Measurements from ENCODE around the gene SLC30A2. TPM values are rescaled to one million over a fixed set of nuclear protein-coding genes. Genes with fewer than 3 reads are reported as not detected.

Gene SLC30A2
- total and polyA plus RNA-seq, 4 donors: under 0.01 to 0.12 (median 0.05) TPM; not detected in 1

GRCh38 chr1:26015358-26015757, 30.6 kb downstream of the SLC30A2 start:
- TF ChIP-seq RAD21 (IDR thresholded peaks at IDR 0.05) (no peak), REST (IDR thresholded peaks at IDR 0.05) (no peak), YY1 (IDR thresholded peaks at IDR 0.05) (no peak), EGR1 (IDR thresholded peaks at IDR 0.05; ENCODE audit: low read depth in 2 of 2) (no peak), JUND (IDR thresholded peaks at IDR 0.05) (no peak), CTCF (IDR thresholded peaks at IDR 0.05; ENCODE audit: low read depth, low read length, missing input control) (no peak), SP1 (IDR thresholded peaks at IDR 0.05) (no peak), FOXA1 (IDR thresholded peaks at IDR 0.05) (no peak), HNF4G (IDR thresholded peaks at IDR 0.05) (no peak)
- 83% methylated on average over 2 of the region's 2 CpGs for WGBS
- no peaks in the 10 kb centered on the region for H3K9me3 ChIP-seq (ENCODE audit: control insufficient read depth in 4 of 4, low read length in 3 of 4)
- H3K27ac ChIP-seq (ENCODE audit: low read depth in 1 of 2, low read length in 2 of 2): no peak overlapping the region
- H3K36me3 ChIP-seq (ENCODE audit: control insufficient read depth in 4 of 4, insufficient read depth in 3 of 4, low read depth in 1 of 4, low read length in 3 of 4): no peaks in the 10 kb centered on the region
- DNase-seq (ENCODE audit: low spot score): no peak
- peaks cover 0 to 8% (median 3%) of the 10 kb centered on the region in 4 donors for H3K4me1 ChIP-seq (ENCODE audit: control insufficient read depth in 4 of 4, insufficient read depth in 4 of 4, low read length in 3 of 4)
- H3K27me3 ChIP-seq (ENCODE audit: control insufficient read depth in 4 of 4, insufficient read depth in 4 of 4, low read length in 3 of 4): no peaks in the 10 kb centered on the region
- H3K4me3 ChIP-seq (ENCODE audit: low read depth in 1 of 3, low read length in 3 of 3): no peak overlapping the region
- no peak overlapping the region for H3K9ac ChIP-seq (ENCODE audit: low read depth in 1 of 2, low read length in 2 of 2)

GRCh38 chr1:26014179-26014578, 31.7 kb downstream of the SLC30A2 start:
- 96% methylated on average over 2 of the region's 2 CpGs for WGBS
- TF ChIP-seq RAD21 (IDR thresholded peaks at IDR 0.05): no peak
- no peak for TF ChIP-seq NR2F2 (IDR thresholded peaks at IDR 0.05)
- TF ChIP-seq RXRA (IDR thresholded peaks at IDR 0.05): no peak
- no peak for TF ChIP-seq CTCF (IDR thresholded peaks at IDR 0.05; ENCODE audit: low read depth, low read length, missing input control)
- TF ChIP-seq GABPA (IDR thresholded peaks at IDR 0.05 in 1 of 2, conservative IDR thresholded peaks at IDR 0.05 in 1 of 2): no peak
- TF ChIP-seq TAF1 (conservative IDR thresholded peaks at IDR 0.05): no peak
- no peak for TF ChIP-seq MAX (IDR thresholded peaks at IDR 0.05)
- TF ChIP-seq ZBTB33 (IDR thresholded peaks at IDR 0.05): no peak
- no peak for TF ChIP-seq FOXA2 (IDR thresholded peaks at IDR 0.05)
- TF ChIP-seq YY1 (IDR thresholded peaks at IDR 0.05): no peak
- TF ChIP-seq HNF4A (conservative IDR thresholded peaks at IDR 0.05): no peak
- no peak for TF ChIP-seq HNF4G (IDR thresholded peaks at IDR 0.05)
- TF ChIP-seq JUND (IDR thresholded peaks at IDR 0.05): no peak
- TF ChIP-seq FOXA1 (IDR thresholded peaks at IDR 0.05): no peak
- no peak for TF ChIP-seq ATF3 (IDR thresholded peaks at IDR 0.05)
- no peak overlapping the region for H3K4me3 ChIP-seq (ENCODE audit: low read depth in 1 of 3, low read length in 3 of 3)
- no peaks in the 10 kb centered on the region for H3K27me3 ChIP-seq (ENCODE audit: control insufficient read depth in 4 of 4, insufficient read depth in 4 of 4, low read length in 3 of 4)
- H3K36me3 ChIP-seq (ENCODE audit: control insufficient read depth in 4 of 4, insufficient read depth in 3 of 4, low read depth in 1 of 4, low read length in 3 of 4): no peaks in the 10 kb centered on the region
- H3K9me3 ChIP-seq (ENCODE audit: control insufficient read depth in 4 of 4, low read length in 3 of 4): no peaks in the 10 kb centered on the region
- no peak overlapping the region for H3K9ac ChIP-seq (ENCODE audit: low read depth in 1 of 2, low read length in 2 of 2)
- H3K27ac ChIP-seq (ENCODE audit: low read depth in 1 of 2, low read length in 2 of 2): no peak overlapping the region
- no peak for DNase-seq (ENCODE audit: low spot score)
- peaks cover 0 to 8% (median 3%) of the 10 kb centered on the region in 4 donors for H3K4me1 ChIP-seq (ENCODE audit: control insufficient read depth in 4 of 4, insufficient read depth in 4 of 4, low read length in 3 of 4)
